HL-60 (cell line): ENCODE results near the gene MEIOSIN.

ENCODE experiments used
- DNase-seq, 2 experiments: peaks; one replicate each; pipeline ENCODE4 v3.0.0-alpha.2; 2010 to 2020; ENCODE audit warnings: low read depth in 1 of 2, low spot score in 1 of 2
- H3K27ac ChIP-seq: fragments of 250-450 bp; sonication (Bioruptor Pico); replicated peaks from 2 replicates; pipeline ENCODE4 v1.5.1; 2020; ENCODE audit warnings: mild to moderate bottlenecking, moderate library complexity
- H3K27me3 ChIP-seq: fragments of 250-450 bp; sonication (Bioruptor Pico); 2 replicates; pipeline ENCODE4 v1.5.1; 2021; ENCODE audit warnings: mild to moderate bottlenecking, moderate library complexity; ENCODE audit not compliant: insufficient read depth, poor library complexity, severe bottlenecking
- H3K4me3 ChIP-seq: replicated peaks from 2 replicates; pipeline ENCODE4 v1.5.1; 2011; ENCODE audit warnings: mild to moderate bottlenecking, control low read depth, low read length; ENCODE audit not compliant: insufficient read depth
- CTCF ChIP-seq: IDR thresholded peaks from one replicate; pipeline ENCODE4 v1.5.1; 2011; ENCODE audit warnings: low read length, control low read depth, inconsistent platforms; ENCODE audit not compliant: insufficient read depth
- GABPA ChIP-seq: IDR thresholded peaks from 2 replicates; pipeline ENCODE4 v1.6.1; 2012; ENCODE audit warnings: low read depth
- POLR2AphosphoS5 ChIP-seq: IDR thresholded peaks from 2 replicates; pipeline ENCODE4 v1.6.1; 2012; ENCODE audit warnings: low read depth
- REST ChIP-seq: IDR thresholded peaks from 2 replicates; pipeline ENCODE4 v1.6.1; 2012; ENCODE audit warnings: low read depth; ENCODE audit not compliant: insufficient replicate concordance
- SPI1 ChIP-seq: IDR thresholded peaks from 2 replicates; pipeline ENCODE4 v1.6.1; 2012; ENCODE audit warnings: low read depth, mild to moderate bottlenecking, borderline replicate concordance

The MEIOSIN gene

GRCh38 chr19:45804140-45804958, 71.1 kb downstream of the MEIOSIN start:
- H3K27ac ChIP-seq, result no peak overlapping the region
- no peak for TF ChIP-seq GABPA
- no peak for TF ChIP-seq POLR2AphosphoS5
- TF ChIP-seq SPI1, result no peak
- TF ChIP-seq CTCF, result no peak
- no peak for TF ChIP-seq REST
- no peak for DNase-seq
- H3K27me3 ChIP-seq, result peaks cover 20% of the 10 kb centered on the region
- no peak overlapping the region for H3K4me3 ChIP-seq

- TF ChIP-seq REST (no peak), SPI1 (no peak), POLR2AphosphoS5 (no peak), CTCF (no peak), GABPA (no peak)
- no peak for DNase-seq
- Histone ChIP-seq H3K27ac (no peak overlapping the region), H3K27me3 (peaks cover 20% of the 10 kb centered on the region), H3K4me3 (no peak overlapping the region)
Measured at GRCh38 chr19:45804959-45805230, 71.7 kb downstream of the MEIOSIN start.

GRCh38 chr19:45805719-45806118, 72.5 kb downstream of the MEIOSIN start:
- H3K4me3 ChIP-seq, result no peak overlapping the region
- H3K27ac ChIP-seq, result no peak overlapping the region
- peaks cover 20% of the 10 kb centered on the region for H3K27me3 ChIP-seq
- no peak for TF ChIP-seq GABPA
- TF ChIP-seq POLR2AphosphoS5, result no peak
- no peak for TF ChIP-seq SPI1
- TF ChIP-seq CTCF, result no peak
- no peak for TF ChIP-seq REST
- no peak for DNase-seq
